Lower lobe of right lung (tissue), 2 donors: ENCODE results near the gene RFPL1. TPM values are rescaled to one million over a fixed set of nuclear protein-coding genes. Genes with fewer than 3 reads are reported as not detected.
"Not testable (repeated sequence)": the region's sequence is repeated elsewhere in the genome, so short reads cannot be mapped to it uniquely, and the experiment has no call there.

ENCODE experiments used
- ATAC-seq, 2 donors: fragments of 200-7000 bp; cut with Tn5 transposase; one replicate each; pipeline ENCODE4 v1.9.1; 2020 to 2022; ENCODE audit warnings: mild to moderate bottlenecking in 2 of 2, moderate library complexity in 2 of 2
- DNase-seq: peaks from one replicate; pipeline ENCODE4 v3.0.0-alpha.2; 2020
- H3K27ac ChIP-seq: fragments of 200-600 bp; one replicate; pipeline ENCODE4 v1.8.0; 2022
- H3K27me3 ChIP-seq: fragments of 200-600 bp; one replicate; pipeline ENCODE4 v1.8.0; 2022; ENCODE audit warnings: low read depth
- H3K36me3 ChIP-seq: fragments of 200-600 bp; one replicate; pipeline ENCODE4 v1.8.0; 2022; ENCODE audit warnings: mild to moderate bottlenecking
- H3K4me1 ChIP-seq: fragments of 200-600 bp; one replicate; pipeline ENCODE4 v1.8.0; 2022
- H3K4me3 ChIP-seq: fragments of 200-600 bp; one replicate; pipeline ENCODE4 v1.8.0; 2022; ENCODE audit warnings: mild to moderate bottlenecking
- H3K9me3 ChIP-seq: fragments of 200-600 bp; one replicate; pipeline ENCODE4 v1.8.0; 2022
- CTCF ChIP-seq: fragments of 200-600 bp; IDR thresholded peaks from one replicate; pipeline ENCODE4 v1.8.0; 2022; ENCODE audit warnings: antibody characterized with exemption, mild to moderate bottlenecking
- intact Hi-C: fragments of 100-400 bp; cut with DNase I; formaldehyde crosslinking; loops from one replicate; pipeline ENCODE4 v1.11.0; 2022
- long read RNA-seq: library from polyadenylated mRNA; unstranded; transcript quantifications from one replicate; pipeline ENCODE4 v2.0.0, GENCODE V29; 2021
- total RNA-seq: library from RNA; stranded (reverse); fragmentation: NEBNext Ultra II Directional; extraction: Animal tissue kit (Norgen Biotek cat#: 25700); gene quantifications from one replicate; pipeline ENCODE4 v1.2.1, GENCODE V29; 2021
- donor health status: DM: no; HTN: yes; CAD: no; lungs with severe emphysema.

Gene RFPL1
- not detected for total RNA-seq
- long read RNA-seq, result 0 reads

- H3K36me3 ChIP-seq, H3K27me3 ChIP-seq, intact Hi-C loops, DNase-seq, H3K9me3 ChIP-seq, H3K4me1 ChIP-seq, ATAC-seq, H3K4me3 ChIP-seq, H3K27ac ChIP-seq: not testable (repeated sequence)
Observed at GRCh38 chr22:29438283-29438682, at the start of gene RFPL1. TSS of gene RFPL1 (plus strand) at chr22:29438583.

- intact Hi-C loops, result no loop called here
- peak overlapping the region; percentile 92 for H3K4me3 ChIP-seq
- H3K36me3 ChIP-seq, result peaks cover 13% of the 10 kb centered on the region
- DNase-seq, result no peak
- no peaks in the 10 kb centered on the region for H3K27me3 ChIP-seq
- peak overlapping the region; percentile 89 for H3K27ac ChIP-seq
- peaks cover 51% of the 10 kb centered on the region for H3K4me1 ChIP-seq
- no peaks in the 10 kb centered on the region for H3K9me3 ChIP-seq
- TF ChIP-seq CTCF, result no peak
- ATAC-seq, result no peak
Observed at GRCh38 chr22:29388759-29389090, 49.7 kb upstream of the RFPL1 start.

- Histone ChIP-seq H3K36me3 (peaks cover 4% of the 10 kb centered on the region), H3K27me3 (no peaks in the 10 kb centered on the region), H3K27ac (no peak overlapping the region), H3K4me1 (peaks cover 35% of the 10 kb centered on the region), H3K9me3 (no peaks in the 10 kb centered on the region), H3K4me3 (no peak overlapping the region)
- intact Hi-C loops, result no loop called here
- no peak for TF ChIP-seq CTCF
- ATAC-seq (no peak), DNase-seq (no peak)
Observed at GRCh38 chr22:29390270-29390669, 48.1 kb upstream of the RFPL1 start.

GRCh38 chr22:29391546-29391945, 46.8 kb upstream of the RFPL1 start:
- no peak overlapping the region for H3K4me3 ChIP-seq
- ATAC-seq (no peak), DNase-seq (no peak)
- peaks cover 22% of the 10 kb centered on the region for H3K4me1 ChIP-seq
- no peaks in the 10 kb centered on the region for H3K27me3 ChIP-seq
- no peak for TF ChIP-seq CTCF
- intact Hi-C loops, result no loop called here
- no peaks in the 10 kb centered on the region for H3K9me3 ChIP-seq
- H3K36me3 ChIP-seq, result no peaks in the 10 kb centered on the region
- no peak overlapping the region for H3K27ac ChIP-seq

GRCh38 chr22:29393019-29393608, 45.3 kb upstream of the RFPL1 start:
- H3K4me1 ChIP-seq, result peaks cover 7% of the 10 kb centered on the region
- no peak overlapping the region for H3K4me3 ChIP-seq

More at GRCh38 chr22:29393019-29393608, 45.3 kb upstream of the RFPL1 start:
- DNase-seq (no peak), ATAC-seq (no peak)
- no peaks in the 10 kb centered on the region for H3K27me3 ChIP-seq
- no peak for TF ChIP-seq CTCF
- no peaks in the 10 kb centered on the region for H3K36me3 ChIP-seq
- intact Hi-C loops, result no loop called here
- no peak overlapping the region for H3K27ac ChIP-seq
- H3K9me3 ChIP-seq, result no peaks in the 10 kb centered on the region
